Keratinocyte (primary cell): ENCODE results near the gene PCGF3. TPM values are rescaled to one million over a fixed set of nuclear protein-coding genes. Genes with fewer than 3 reads are reported as not detected.

ENCODE experiments used
- DNase-seq: peaks from one replicate; pipeline ENCODE4 v3.0.0-alpha.2; 2011; ENCODE audit warnings: low read depth, missing footprints, low spot score
- FAIRE-seq: peaks from 2 replicates; lab custom pipeline; 2011; peaks lifted over from hg19 to GRCh38; lab: Jason Lieb, UNC
- H2AFZ ChIP-seq: 2 replicates; pipeline ENCODE4 v1.6.0; 2012; ENCODE audit warnings: low read length, control low read depth, inconsistent platforms; ENCODE audit not compliant: control insufficient read depth
- H3K27ac ChIP-seq: 2 replicates; pipeline ENCODE4 v1.5.1; 2011; ENCODE audit warnings: low read length; ENCODE audit not compliant: control insufficient read depth, insufficient read depth
- H3K27me3 ChIP-seq: 3 replicates; pipeline ENCODE4 v1.6.0; 2011; ENCODE audit warnings: low read length; ENCODE audit not compliant: control insufficient read depth, insufficient read depth; ENCODE audit errors: extremely low read depth
- H3K36me3 ChIP-seq, 2 experiments: 2 replicates in 1 of 2; 3 replicates in 1 of 2; pipeline ENCODE4 v1.5.1; 2011; ENCODE audit warnings: low read length in 2 of 2, mild to moderate bottlenecking in 1 of 2; ENCODE audit not compliant: control insufficient read depth in 2 of 2, insufficient read depth in 2 of 2; ENCODE audit errors: extremely low read depth in 1 of 2
- H3K4me1 ChIP-seq: 3 replicates; pipeline ENCODE4 v1.5.1; 2011; ENCODE audit warnings: low read length; ENCODE audit not compliant: control insufficient read depth, insufficient read depth; ENCODE audit errors: extremely low read depth
- H3K4me2 ChIP-seq: 3 replicates; pipeline ENCODE4 v1.6.0; 2011; ENCODE audit warnings: low read depth, low read length; ENCODE audit not compliant: control insufficient read depth, insufficient read depth; ENCODE audit errors: extremely low read depth
- H3K4me3 ChIP-seq, 3 experiments: fragments of 200-600 bp in 1 of 3; sonication (generic) in 1 of 3; 2 replicates in 2 of 3; 3 replicates in 1 of 3; pipeline ENCODE4 v1.5.1; 2011 to 2016; ENCODE audit warnings: low read length in 3 of 3, mild to moderate bottlenecking in 3 of 3, control low read depth in 2 of 3, inconsistent platforms in 1 of 3, low read depth in 1 of 3, mixed read lengths in 1 of 3, mixed run types in 1 of 3, moderate library complexity in 1 of 3; ENCODE audit not compliant: control insufficient read depth in 2 of 3, insufficient read depth in 2 of 3; ENCODE audit errors: extremely low read depth in 1 of 3
- H3K79me2 ChIP-seq: 2 replicates; pipeline ENCODE4 v1.6.0; 2012; ENCODE audit warnings: low read length; ENCODE audit not compliant: control insufficient read depth, insufficient read depth
- H3K9ac ChIP-seq: 3 replicates; pipeline ENCODE4 v1.6.0; 2011; ENCODE audit warnings: low read length; ENCODE audit not compliant: control insufficient read depth, insufficient read depth; ENCODE audit errors: extremely low read depth
- H3K9me1 ChIP-seq: 3 replicates; pipeline ENCODE4 v1.6.0; 2011; ENCODE audit warnings: low read length; ENCODE audit not compliant: control insufficient read depth, insufficient read depth; ENCODE audit errors: extremely low read depth
- H3K9me3 ChIP-seq: 2 replicates; pipeline ENCODE4 v1.5.1; 2012; ENCODE audit warnings: low read depth, low read length; ENCODE audit not compliant: control insufficient read depth
- H4K20me1 ChIP-seq: 3 replicates; pipeline ENCODE4 v1.6.0; 2011; ENCODE audit warnings: low read length; ENCODE audit not compliant: control insufficient read depth, insufficient read depth; ENCODE audit errors: extremely low read depth
- EZH2 ChIP-seq: IDR thresholded peaks from one replicate; pipeline ENCODE4 v1.6.1; 2012; ENCODE audit warnings: inconsistent platforms, mild to moderate bottlenecking, low read length, moderate library complexity
- dilution Hi-C: fragments of 300-500 bp; cut with MboI; formaldehyde crosslinking; loops from one replicate; pipeline ENCODE4 v1.7.0; 2020; ENCODE audit warnings: low sequenced_read_pairs; ENCODE audit not compliant: extremely low pct_ligation_motif_present
- polyA plus RNA-seq, 5 experiments: library from polyadenylated mRNA; depleted of rRNA in 3 of 5; stranded (reverse) in 3 of 5; stranded (forward) in 1 of 5; unstranded in 1 of 5; fragments of >200 nt; gene quantifications; 1 replicate in 1 of 5; 2 replicates in 3 of 5; 3 replicates in 1 of 5; pipeline versions ENCODE4 v1.2.1 to v1.2.3, GENCODE V29; 2011 to 2012; ENCODE audit warnings: missing spikeins in 2 of 5, low read depth in 1 of 5, low replicate concordance in 1 of 5
- TF ChIP-seq, protein P1 (sequence below), 3 experiments: IDR thresholded peaks in 1 of 3; conservative IDR thresholded peaks in 1 of 3; optimal IDR thresholded peaks in 1 of 3; 2 replicates in 2 of 3; 3 replicates in 1 of 3; pipeline versions ENCODE3 to v1.5.1; 2011; ENCODE audit warnings: low read length in 3 of 3, mild to moderate bottlenecking in 3 of 3, moderate library complexity in 2 of 3, control low read depth in 1 of 3, inconsistent platforms in 1 of 3; ENCODE audit not compliant: insufficient read depth in 2 of 3; ENCODE audit errors: extremely low read depth in 1 of 3

PCGF3 gene
- polyA plus RNA-seq, 1 donor (not counting 4 experiments of a cell fraction or from before 2014, with no cell fraction given) = 40.1 TPM

DNA sequence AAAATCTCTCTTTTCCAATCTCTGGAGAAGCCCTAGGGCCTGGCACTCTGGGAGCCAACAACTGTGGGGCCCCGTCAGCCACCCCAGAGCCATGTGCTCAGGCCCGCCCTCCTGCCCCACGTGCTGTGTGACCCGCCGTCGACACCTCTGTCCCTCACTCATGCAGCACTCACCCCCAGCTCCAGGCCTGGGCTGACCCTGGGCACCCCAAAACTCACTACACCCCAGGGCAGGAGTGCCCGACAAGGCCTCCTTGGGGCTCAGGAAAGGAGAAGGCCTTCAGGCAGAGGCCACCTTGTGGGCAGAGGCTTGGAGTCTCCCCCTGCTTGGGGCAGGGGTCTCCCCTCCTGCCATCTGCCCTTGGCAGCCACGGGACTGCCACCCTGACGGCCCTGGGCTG, 25.5 kb upstream of the PCGF3 start:
- no peak for FAIRE-seq
- Histone ChIP-seq H2AFZ (no peak overlapping the region), H3K9me1 (no peaks in the 10 kb centered on the region), H3K9me3 (no peaks in the 10 kb centered on the region), H3K27me3 (peaks cover 12% of the 10 kb centered on the region), H3K79me2 (peaks cover 5% of the 10 kb centered on the region), H3K4me2 (no peak overlapping the region), H3K9ac (no peak overlapping the region), H3K4me3 (no peak overlapping the region), H3K27ac (no peak overlapping the region), H4K20me1 (peaks cover 4% of the 10 kb centered on the region), H3K4me1 (peaks cover 21% of the 10 kb centered on the region), H3K36me3 (no peaks in the 10 kb centered on the region)
- dilution Hi-C loops = no loop called here
- no peak for DNase-seq
- no peak for TF ChIP-seq EZH2
- TF ChIP-seq, protein P1, sequence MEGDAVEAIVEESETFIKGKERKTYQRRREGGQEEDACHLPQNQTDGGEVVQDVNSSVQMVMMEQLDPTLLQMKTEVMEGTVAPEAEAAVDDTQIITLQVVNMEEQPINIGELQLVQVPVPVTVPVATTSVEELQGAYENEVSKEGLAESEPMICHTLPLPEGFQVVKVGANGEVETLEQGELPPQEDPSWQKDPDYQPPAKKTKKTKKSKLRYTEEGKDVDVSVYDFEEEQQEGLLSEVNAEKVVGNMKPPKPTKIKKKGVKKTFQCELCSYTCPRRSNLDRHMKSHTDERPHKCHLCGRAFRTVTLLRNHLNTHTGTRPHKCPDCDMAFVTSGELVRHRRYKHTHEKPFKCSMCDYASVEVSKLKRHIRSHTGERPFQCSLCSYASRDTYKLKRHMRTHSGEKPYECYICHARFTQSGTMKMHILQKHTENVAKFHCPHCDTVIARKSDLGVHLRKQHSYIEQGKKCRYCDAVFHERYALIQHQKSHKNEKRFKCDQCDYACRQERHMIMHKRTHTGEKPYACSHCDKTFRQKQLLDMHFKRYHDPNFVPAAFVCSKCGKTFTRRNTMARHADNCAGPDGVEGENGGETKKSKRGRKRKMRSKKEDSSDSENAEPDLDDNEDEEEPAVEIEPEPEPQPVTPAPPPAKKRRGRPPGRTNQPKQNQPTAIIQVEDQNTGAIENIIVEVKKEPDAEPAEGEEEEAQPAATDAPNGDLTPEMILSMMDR (optimal IDR thresholded peaks at IDR 0.05 in 1 of 3, IDR thresholded peaks at IDR 0.05 in 1 of 3, conservative IDR thresholded peaks at IDR 0.05 in 1 of 3; ENCODE audit: extremely low read depth in 1 of 3, insufficient read depth in 2 of 3, low read length in 3 of 3) = no peak

DNA sequence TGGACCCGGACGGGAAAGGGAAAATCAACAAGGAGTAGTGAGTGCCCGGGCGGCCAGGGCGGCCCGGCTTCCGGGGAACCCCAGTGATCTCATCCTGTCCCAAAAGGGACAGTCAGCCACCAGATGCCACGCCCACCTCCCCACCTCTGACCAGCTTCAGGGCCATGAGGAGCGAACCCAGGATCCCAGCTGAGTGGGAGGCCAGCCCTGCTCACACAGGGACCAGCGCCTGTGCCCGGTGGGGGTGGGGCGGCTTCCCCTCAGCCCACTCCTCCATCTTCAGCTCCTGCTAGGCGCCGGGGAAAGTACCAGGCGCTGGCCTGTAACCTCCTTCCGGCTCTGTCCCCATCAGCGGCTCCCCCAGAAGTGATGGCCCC, 25.1 kb upstream of the PCGF3 start:
- Histone ChIP-seq H3K27me3 (peaks cover 12% of the 10 kb centered on the region), H3K4me1 (peaks cover 16% of the 10 kb centered on the region), H2AFZ (no peak overlapping the region), H3K79me2 (peaks cover under 1% of the 10 kb centered on the region), H3K9me1 (no peaks in the 10 kb centered on the region), H3K4me2 (no peak overlapping the region), H3K36me3 (no peaks in the 10 kb centered on the region), H4K20me1 (peaks cover 4% of the 10 kb centered on the region), H3K27ac (no peak overlapping the region), H3K9ac (no peak overlapping the region), H3K9me3 (no peaks in the 10 kb centered on the region), H3K4me3 (no peak overlapping the region)
- DNase-seq (no peak), FAIRE-seq (no peak)
- dilution Hi-C loops = no loop called here
- TF ChIP-seq, protein P1 (optimal IDR thresholded peaks at IDR 0.05 in 1 of 3, IDR thresholded peaks at IDR 0.05 in 1 of 3, conservative IDR thresholded peaks at IDR 0.05 in 1 of 3; ENCODE audit: extremely low read depth in 1 of 3, insufficient read depth in 2 of 3, low read length in 3 of 3) = no peak
- no peak for TF ChIP-seq EZH2
